ENCODE data around the gene SESTD1. TPM values are rescaled to one million over a fixed set of nuclear protein-coding genes. Genes with fewer than 3 reads are reported as not detected.
"Not testable (repeated sequence)": the region's sequence is repeated elsewhere in the genome, so short reads cannot be mapped to it uniquely, and the experiment has no call there.

SESTD1 gene
- total RNA-seq, 2 donors from 2014 or later, result 11.1 to 12.0 TPM

DNA sequence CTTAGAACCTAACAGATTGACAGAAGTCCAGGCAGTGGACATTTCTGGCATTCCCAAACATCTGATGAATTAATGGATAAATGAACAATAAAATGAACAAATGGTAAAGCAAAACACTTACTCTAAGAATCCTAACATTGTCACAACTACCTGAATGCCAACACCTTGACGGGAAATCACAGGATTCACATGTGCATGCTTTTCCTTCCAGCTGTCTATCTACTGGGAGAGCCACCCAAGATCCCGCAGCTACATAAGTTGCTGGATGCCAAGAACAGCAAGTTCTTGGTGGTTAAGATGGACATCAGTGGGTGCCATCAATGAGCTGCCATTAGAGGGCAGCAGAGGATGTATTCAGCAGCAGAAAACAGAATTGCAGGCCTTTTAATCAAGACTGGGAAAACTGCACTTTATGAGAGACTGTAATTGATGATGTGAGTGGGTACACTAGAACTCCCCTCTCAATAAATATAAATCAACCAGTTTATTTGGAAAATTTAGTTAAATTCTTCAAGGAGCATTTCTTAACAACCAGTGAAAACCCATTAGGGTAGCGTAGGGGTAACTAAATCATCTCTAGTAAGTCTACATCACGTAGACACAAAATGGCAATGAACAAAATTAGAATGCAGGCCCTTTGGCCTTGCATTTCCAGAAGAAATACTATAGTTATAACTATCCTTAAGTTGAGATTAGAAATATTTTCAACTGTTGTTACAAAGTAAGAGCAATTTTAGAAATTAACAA, 45.6 kb downstream of the SESTD1 start:
- no peaks in the 10 kb centered on the region for H3K36me3 Mint-ChIP-seq
- ATAC-seq (no peak), DNase-seq (ENCODE audit: low spot score) (peak; percentile 68)
- H3K27me3 Mint-ChIP-seq, result no peaks in the 10 kb centered on the region
- peaks cover 5 to 14% of the 10 kb centered on the region in 2 donors for H3K4me1 Mint-ChIP-seq (ENCODE audit: low read depth in 2 of 2)
- H3K27ac Mint-ChIP-seq, result no peak overlapping the region
- H3K4me3 Mint-ChIP-seq, result no peak overlapping the region
- H3K9me3 Mint-ChIP-seq, result no peaks in the 10 kb centered on the region

- H3K4me3 Mint-ChIP-seq; H3K27ac Mint-ChIP-seq; H3K36me3 Mint-ChIP-seq; ATAC-seq; H3K9me3 Mint-ChIP-seq; DNase-seq (ENCODE audit: low spot score); H3K27me3 Mint-ChIP-seq: not testable (repeated sequence)
- peaks cover 7 to 16% of the 10 kb centered on the region in 2 donors for H3K4me1 Mint-ChIP-seq (ENCODE audit: low read depth in 2 of 2)
These were observed 50.0 kb downstream of the SESTD1 start for GRCh38 chr2:179214671-179215070.

DNA sequence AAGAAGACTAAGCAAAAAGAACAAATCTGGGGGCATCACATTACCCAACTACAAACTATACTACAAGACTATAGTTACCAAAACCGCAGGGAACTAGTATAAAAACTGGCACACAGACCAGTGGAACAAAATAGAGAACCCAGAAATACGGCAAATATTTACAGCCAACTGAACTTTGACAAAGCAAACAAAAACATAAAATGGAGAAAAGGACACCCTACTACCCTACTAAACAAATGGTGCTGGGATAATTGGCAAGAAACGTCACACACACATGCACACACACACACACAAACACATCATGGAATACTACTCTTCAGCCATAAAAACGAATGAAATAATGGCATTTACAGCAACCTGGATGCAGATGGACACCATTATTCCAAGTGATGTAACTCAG, 53.3 kb downstream of the SESTD1 start:
- H3K27me3 Mint-ChIP-seq, result no peaks in the 10 kb centered on the region
- H3K27ac Mint-ChIP-seq, result no peak overlapping the region
- ATAC-seq, result no peak
- no peak for DNase-seq (ENCODE audit: low spot score)
- peaks cover 9% of the 10 kb centered on the region for H3K9me3 Mint-ChIP-seq
- H3K4me1 Mint-ChIP-seq (ENCODE audit: low read depth in 2 of 2), result peaks cover 10 to 18% of the 10 kb centered on the region in 2 donors
- peaks cover 16% of the 10 kb centered on the region for H3K36me3 Mint-ChIP-seq
- H3K4me3 Mint-ChIP-seq, result no peak overlapping the region

DNA sequence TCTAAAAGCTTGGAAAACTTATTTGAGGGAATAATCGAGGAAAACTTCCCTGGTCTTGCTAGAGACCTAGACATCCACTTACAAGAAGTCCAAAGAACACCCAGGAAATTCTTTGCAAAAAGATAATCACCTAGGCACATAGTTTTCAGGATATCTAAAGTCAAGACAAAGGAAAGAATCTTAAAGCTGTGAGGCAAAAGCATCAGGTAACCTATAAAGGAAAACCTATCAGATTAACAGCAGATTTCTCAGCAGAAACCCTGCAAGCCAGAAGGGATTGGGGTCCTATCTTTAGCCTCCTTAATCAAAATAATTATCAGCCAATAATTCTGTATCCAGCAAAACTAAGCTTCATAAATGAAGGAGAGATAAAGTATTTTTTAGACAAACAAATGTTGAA, 56.4 kb downstream of the SESTD1 start:
- not testable (repeated sequence) for H3K9me3 Mint-ChIP-seq; H3K4me1 Mint-ChIP-seq (ENCODE audit: low read depth in 2 of 2); H3K27me3 Mint-ChIP-seq; ATAC-seq; H3K27ac Mint-ChIP-seq; H3K4me3 Mint-ChIP-seq; DNase-seq (ENCODE audit: low spot score)
- H3K36me3 Mint-ChIP-seq, result peaks cover 15% of the 10 kb centered on the region

DNA sequence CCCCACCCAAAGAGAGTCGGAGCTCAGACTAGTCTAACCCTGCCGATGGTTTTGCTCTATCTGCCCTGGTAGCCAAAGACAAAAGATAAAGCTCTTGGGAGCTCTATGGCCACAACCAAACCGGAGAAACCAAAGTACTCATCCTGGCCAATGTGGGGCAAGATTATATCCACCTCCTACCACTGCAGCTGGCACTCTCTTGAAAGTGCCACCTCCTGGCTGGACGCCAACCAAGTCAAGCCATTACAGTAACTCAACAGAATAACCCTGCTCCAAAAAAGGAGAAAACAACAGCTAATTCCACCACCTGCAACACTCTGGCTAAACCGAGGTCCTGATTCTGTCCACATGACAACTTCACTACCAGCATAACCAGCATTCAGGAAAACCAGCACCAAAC, 57.6 kb downstream of the SESTD1 start:
- Mint-ChIP-seq H3K36me3 (peaks cover 17% of the 10 kb centered on the region), H3K27ac (no peak overlapping the region)

GRCh38 chr2:179201869-179202268, 62.8 kb downstream of the SESTD1 start:
- Mint-ChIP-seq H3K4me3 (no peak overlapping the region), H3K27me3 (no peaks in the 10 kb centered on the region), H3K9me3 (peaks cover 12% of the 10 kb centered on the region), H3K27ac (no peak overlapping the region), H3K36me3 (peaks cover 19% of the 10 kb centered on the region), H3K4me1 (ENCODE audit: low read depth in 2 of 2) (peaks cover 0 to 2% of the 10 kb centered on the region in 2 donors)
- ATAC-seq (no peak), DNase-seq (ENCODE audit: low spot score) (no peak)

More for the DNA sequence above, 57.6 kb downstream of the SESTD1 start:
- ATAC-seq (no peak), DNase-seq (ENCODE audit: low spot score) (no peak)
- no peaks in the 10 kb centered on the region for H3K27me3 Mint-ChIP-seq
- no peak overlapping the region for H3K4me3 Mint-ChIP-seq
- peaks cover 12% of the 10 kb centered on the region for H3K9me3 Mint-ChIP-seq
- H3K4me1 Mint-ChIP-seq (ENCODE audit: low read depth in 2 of 2), result peaks cover 5 to 6% of the 10 kb centered on the region in 2 donors

DNA sequence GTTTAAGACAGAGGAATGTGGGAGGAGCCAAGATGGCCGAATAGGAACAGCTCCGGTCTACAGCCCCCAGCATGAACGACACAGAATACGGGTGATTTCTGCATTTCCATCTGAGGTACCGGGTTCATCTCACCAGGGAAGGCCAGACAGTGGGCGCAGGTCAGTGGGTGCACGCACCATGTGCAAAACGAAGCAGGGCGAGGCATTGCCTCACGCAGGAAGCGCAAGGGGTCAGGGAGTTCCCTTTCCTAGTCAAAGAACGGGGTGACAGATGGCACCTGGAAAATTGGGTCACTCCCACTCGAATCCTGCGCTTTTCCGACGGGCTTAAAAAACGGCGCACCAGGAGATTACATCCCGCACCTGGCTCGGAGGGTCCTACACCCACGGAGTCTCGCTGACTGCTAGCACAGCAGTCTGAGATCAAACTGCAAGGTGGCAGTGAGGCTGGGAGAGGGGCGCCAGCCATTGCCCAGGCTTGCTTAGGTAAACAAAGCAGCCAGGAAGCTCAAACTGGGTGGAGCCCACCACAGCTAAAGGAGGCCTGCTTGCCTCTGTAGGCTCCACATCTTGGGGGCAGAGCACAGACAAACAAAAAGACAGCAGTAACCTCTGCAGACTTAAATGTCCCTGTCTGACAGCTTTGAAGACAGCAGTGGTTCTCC, 68.6 kb downstream of the SESTD1 start:
- H3K27ac Mint-ChIP-seq; H3K27me3 Mint-ChIP-seq; DNase-seq (ENCODE audit: low spot score); ATAC-seq; H3K4me3 Mint-ChIP-seq; H3K9me3 Mint-ChIP-seq: not testable (repeated sequence)
- peaks cover 9 to 19% of the 10 kb centered on the region in 2 donors for H3K4me1 Mint-ChIP-seq (ENCODE audit: low read depth in 2 of 2)
- peaks cover 12% of the 10 kb centered on the region for H3K36me3 Mint-ChIP-seq

DNA sequence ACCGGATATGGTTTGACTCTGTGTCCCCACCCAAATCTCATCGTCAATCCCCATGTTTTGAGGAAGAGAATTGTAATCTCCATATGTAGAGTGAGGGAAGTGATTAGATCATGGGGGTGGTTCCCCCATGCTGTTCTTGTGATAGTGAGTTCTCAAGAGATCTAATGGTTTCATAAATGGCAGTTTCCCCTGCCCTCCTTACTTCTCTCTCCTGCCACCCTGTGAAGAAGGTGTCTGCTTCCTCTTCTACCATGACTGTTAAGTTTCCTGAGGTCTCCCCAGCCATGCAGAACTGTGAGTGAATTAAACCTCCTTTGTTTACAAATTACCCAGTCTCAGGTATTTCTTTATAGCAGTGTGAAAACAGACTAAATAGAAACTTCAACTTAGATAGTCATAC, 69.5 kb downstream of the SESTD1 start:
- H3K36me3 Mint-ChIP-seq, result peaks cover 17% of the 10 kb centered on the region
- H3K4me1 Mint-ChIP-seq (ENCODE audit: low read depth in 2 of 2), result peaks cover 9 to 19% of the 10 kb centered on the region in 2 donors
- no peak overlapping the region for H3K27ac Mint-ChIP-seq
- H3K27me3 Mint-ChIP-seq, result no peaks in the 10 kb centered on the region
- DNase-seq (ENCODE audit: low spot score) (no peak), ATAC-seq (no peak)
- H3K9me3 Mint-ChIP-seq, result peaks cover 6% of the 10 kb centered on the region
- H3K4me3 Mint-ChIP-seq, result no peak overlapping the region

DNA sequence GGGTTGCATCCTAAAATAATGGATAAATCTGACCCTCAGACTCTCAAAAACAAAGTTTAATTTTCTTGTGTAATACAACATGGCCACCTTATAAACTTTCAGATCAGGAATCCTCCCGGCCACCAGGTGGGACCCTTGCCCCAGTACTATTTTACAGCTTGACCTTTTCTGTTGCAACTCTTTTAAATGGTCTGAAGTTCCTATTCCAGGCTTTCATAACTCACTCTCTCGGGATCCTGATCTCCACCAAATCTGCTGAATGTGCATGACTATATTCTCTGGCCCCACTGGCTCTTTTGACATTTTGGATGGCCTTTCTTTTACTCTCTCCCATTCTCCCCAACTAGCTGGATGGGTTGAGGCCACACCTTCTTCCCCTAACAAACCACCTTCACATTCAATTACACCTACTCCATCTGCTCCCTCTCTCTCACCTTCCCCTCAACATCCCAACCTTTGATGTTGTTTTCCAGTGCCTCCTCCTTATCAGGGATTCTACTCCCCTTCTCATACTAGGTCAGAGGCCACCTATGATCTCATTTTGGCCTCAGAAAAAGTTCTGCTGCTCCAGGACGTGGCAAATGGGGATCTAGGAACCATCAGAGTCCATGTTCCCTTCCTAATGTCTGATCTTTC, 70.8 kb downstream of the SESTD1 start:
- Mint-ChIP-seq H3K27ac (no peak overlapping the region), H3K27me3 (no peaks in the 10 kb centered on the region), H3K36me3 (peaks cover 27% of the 10 kb centered on the region), H3K4me1 (ENCODE audit: low read depth in 2 of 2) (peaks cover 9 to 19% of the 10 kb centered on the region in 2 donors), H3K4me3 (no peak overlapping the region), H3K9me3 (peaks cover 6% of the 10 kb centered on the region)
- DNase-seq (ENCODE audit: low spot score) (no peak), ATAC-seq (no peak)

GRCh38 chr2:179191110-179191509, 73.5 kb downstream of the SESTD1 start:
- no peak for ATAC-seq
- H3K4me1 Mint-ChIP-seq (ENCODE audit: low read depth in 2 of 2), result peaks cover 9 to 23% of the 10 kb centered on the region in 2 donors
- peaks cover 29% of the 10 kb centered on the region for H3K36me3 Mint-ChIP-seq
- no peak overlapping the region for H3K27ac Mint-ChIP-seq
- no peak for DNase-seq (ENCODE audit: low spot score)
- H3K4me3 Mint-ChIP-seq, result no peak overlapping the region
- H3K9me3 Mint-ChIP-seq, result no peaks in the 10 kb centered on the region
- no peaks in the 10 kb centered on the region for H3K27me3 Mint-ChIP-seq

- Mint-ChIP-seq H3K36me3 (peaks cover 29% of the 10 kb centered on the region), H3K4me3 (no peak overlapping the region), H3K27me3 (no peaks in the 10 kb centered on the region), H3K27ac (no peak overlapping the region), H3K4me1 (ENCODE audit: low read depth in 2 of 2) (peaks cover 0 to 4% of the 10 kb centered on the region in 2 donors), H3K9me3 (no peaks in the 10 kb centered on the region)
- no peak for ATAC-seq
- no peak for DNase-seq (ENCODE audit: low spot score)
These were observed 78.5 kb downstream of the SESTD1 start for GRCh38 chr2:179186126-179186525.

- Mint-ChIP-seq H3K4me3 (no peak overlapping the region), H3K27ac (no peak overlapping the region), H3K27me3 (no peaks in the 10 kb centered on the region), H3K4me1 (ENCODE audit: low read depth in 2 of 2) (peaks cover 0 to 4% of the 10 kb centered on the region in 2 donors), H3K9me3 (peaks cover 3% of the 10 kb centered on the region), H3K36me3 (peaks cover 18% of the 10 kb centered on the region)
- no peak for ATAC-seq
- no peak for DNase-seq (ENCODE audit: low spot score)
These were observed 80.0 kb downstream of the SESTD1 start for GRCh38 chr2:179184610-179185009.

GRCh38 chr2:179181002-179181401, 83.6 kb downstream of the SESTD1 start:
- H3K27me3 Mint-ChIP-seq, result no peaks in the 10 kb centered on the region
- no peaks in the 10 kb centered on the region for H3K4me1 Mint-ChIP-seq (ENCODE audit: low read depth in 2 of 2)
- no peaks in the 10 kb centered on the region for H3K36me3 Mint-ChIP-seq
- H3K9me3 Mint-ChIP-seq, result peaks cover 4% of the 10 kb centered on the region
- DNase-seq (ENCODE audit: low spot score), result no peak
- H3K4me3 Mint-ChIP-seq, result no peak overlapping the region
- no peak overlapping the region for H3K27ac Mint-ChIP-seq
- ATAC-seq, result no peak

- Mint-ChIP-seq H3K4me1 (ENCODE audit: low read depth in 2 of 2) (no peaks in the 10 kb centered on the region), H3K4me3 (no peak overlapping the region), H3K36me3 (no peaks in the 10 kb centered on the region), H3K27ac (no peak overlapping the region), H3K27me3 (no peaks in the 10 kb centered on the region), H3K9me3 (peaks cover 4% of the 10 kb centered on the region)
- ATAC-seq (no peak), DNase-seq (ENCODE audit: low spot score) (no peak)
These were observed 84.4 kb downstream of the SESTD1 start for GRCh38 chr2:179180242-179180641.
